Prostate gland (tissue), 2 donors: ENCODE data around the gene ARHGAP6. TPM values are rescaled to one million over a fixed set of nuclear protein-coding genes. Genes with fewer than 3 reads are reported as not detected.

Experiments
- DNase-seq: peaks from one replicate; pipeline ENCODE4 v3.0.0-alpha.2; 2019; ENCODE audit warnings: low spot score
- H3K27ac ChIP-seq, 2 donors: fragments of 200-600 bp; sonication (generic); 2 replicates each; pipeline ENCODE4 v1.5.1; 2017 to 2019
- H3K27me3 ChIP-seq: fragments of 200-600 bp; sonication (generic); replicated peaks from 2 replicates; pipeline ENCODE4 v1.5.1; 2019; ENCODE audit not compliant: insufficient read depth
- H3K36me3 ChIP-seq, 2 donors: fragments of 200-600 bp; sonication (generic); 1 replicate in 1 of 2; 2 replicates in 1 of 2; pipeline versions ENCODE4 v1.5.1 to v1.8.1; 2017 to 2019
- H3K4me1 ChIP-seq: fragments of 200-600 bp; sonication (generic); replicated peaks from 2 replicates; pipeline ENCODE4 v1.5.1; 2019
- H3K4me3 ChIP-seq, 2 donors: fragments of 200-600 bp; sonication (generic); 2 replicates each; pipeline ENCODE4 v1.5.1; 2017 to 2019
- H3K9me3 ChIP-seq: fragments of 200-600 bp; sonication (generic); 2 replicates; pipeline ENCODE4 v1.5.1; 2017
- CTCF ChIP-seq, 4 experiments: fragments of 200-600 bp in 2 of 4; fragments of 450-650 bp in 2 of 4; sonication (generic) in 2 of 4; IDR thresholded peaks; 1 replicate in 3 of 4; 2 replicates in 1 of 4; pipeline ENCODE4 v1.5.1; 2016 to 2019; ENCODE audit warnings: antibody characterized with exemption in 4 of 4, mild to moderate bottlenecking in 2 of 4, moderate library complexity in 2 of 4
- POLR2A ChIP-seq: fragments of 450-650 bp; IDR thresholded peaks from one replicate; pipeline ENCODE4 v1.6.1; 2016; ENCODE audit warnings: antibody characterized with exemption, mild to moderate bottlenecking
- POLR2AphosphoS5 ChIP-seq: sonication (generic); formaldehyde crosslinking; IDR thresholded peaks from one replicate; pipeline ENCODE4 v1.6.1; 2017; ENCODE audit warnings: antibody characterized with exemption
- WGBS: methylation state at CpG from one replicate; pipeline ENCODE4 v1.1.5; 2018; 5-methylcytosine and 5-hydroxymethylcytosine counted together
- intact Hi-C: fragments of 100-400 bp; cut with DNase I; formaldehyde crosslinking; loops from one replicate; pipeline ENCODE4 v1.14.2; 2022
- total RNA-seq, 2 donors: library from RNA; depleted of rRNA; stranded (reverse); fragments of >200 nt; gene quantifications; one replicate each; pipeline ENCODE4 v1.1.0, GENCODE V29; 2016

ARHGAP6 gene
- total RNA-seq, 2 donors from 2014 or later: 72.6 to 73.7 TPM

- no peak overlapping the region for H3K27ac ChIP-seq
- intact Hi-C loops: loop anchor here (2.0 kb wide), 1 partner anchor 947 kb away; no protein-coding TSS in a partner anchor
- H3K4me1 ChIP-seq: no peaks in the 10 kb centered on the region
- no peak overlapping the region for H3K4me3 ChIP-seq
- H3K36me3 ChIP-seq: no peaks in the 10 kb centered on the region
- WGBS: 65% methylated on average over 2 of the region's 2 CpGs
- no peaks in the 10 kb centered on the region for H3K27me3 ChIP-seq
- TF ChIP-seq POLR2AphosphoS5 (no peak), CTCF (IDR thresholded peaks at IDR 0.05) (no peak), POLR2A (no peak)
- no peak for DNase-seq
- no peaks in the 10 kb centered on the region for H3K9me3 ChIP-seq
These were observed 530.0 kb downstream of the ARHGAP6 start for GRCh38 chrX:11135564-11136185.

- DNase-seq: no peak
- H3K4me3 ChIP-seq: no peak overlapping the region
- H3K27me3 ChIP-seq: no peaks in the 10 kb centered on the region
- intact Hi-C loops: no loop called here
- no peaks in the 10 kb centered on the region for H3K9me3 ChIP-seq
- no peaks in the 10 kb centered on the region for H3K4me1 ChIP-seq
- TF ChIP-seq CTCF (IDR thresholded peaks at IDR 0.05): no peak
- TF ChIP-seq POLR2AphosphoS5: no peak
- no peak for TF ChIP-seq POLR2A
- H3K36me3 ChIP-seq: no peaks in the 10 kb centered on the region
- no peak overlapping the region for H3K27ac ChIP-seq
These were observed 534.6 kb downstream of the ARHGAP6 start for GRCh38 chrX:11131146-11131545.

- Histone ChIP-seq H3K4me1 (no peaks in the 10 kb centered on the region), H3K36me3 (no peaks in the 10 kb centered on the region), H3K9me3 (no peaks in the 10 kb centered on the region), H3K4me3 (no peak overlapping the region), H3K27me3 (no peaks in the 10 kb centered on the region), H3K27ac (no peak overlapping the region)
- DNase-seq: no peak
- TF ChIP-seq CTCF (IDR thresholded peaks at IDR 0.05): no peak
- TF ChIP-seq POLR2A: no peak
- TF ChIP-seq POLR2AphosphoS5: no peak
- intact Hi-C loops: no loop called here
- WGBS: 97% methylated on average over 3 of the region's 3 CpGs
These were observed 535.6 kb downstream of the ARHGAP6 start for GRCh38 chrX:11130136-11130535.

- Histone ChIP-seq H3K27me3 (no peaks in the 10 kb centered on the region), H3K4me3 (no peak overlapping the region), H3K36me3 (no peaks in the 10 kb centered on the region), H3K9me3 (no peaks in the 10 kb centered on the region), H3K27ac (no peak overlapping the region), H3K4me1 (no peaks in the 10 kb centered on the region)
- no peak for TF ChIP-seq CTCF (IDR thresholded peaks at IDR 0.05)
- no peak for TF ChIP-seq POLR2A
- no peak for TF ChIP-seq POLR2AphosphoS5
- intact Hi-C loops: no loop called here
- 51% methylated on average over 5 of the region's 5 CpGs for whole genome bisulfite sequencing
- DNase-seq: no peak
These were observed 536.1 kb downstream of the ARHGAP6 start for GRCh38 chrX:11129534-11130105.

GRCh38 chrX:11125060-11125459, 540.7 kb downstream of the ARHGAP6 start:
- Histone ChIP-seq H3K27ac (no peak overlapping the region), H3K4me3 (no peak overlapping the region), H3K9me3 (no peaks in the 10 kb centered on the region), H3K4me1 (no peaks in the 10 kb centered on the region), H3K27me3 (no peaks in the 10 kb centered on the region), H3K36me3 (no peaks in the 10 kb centered on the region)
- TF ChIP-seq CTCF (IDR thresholded peaks at IDR 0.05): no peak
- no peak for TF ChIP-seq POLR2AphosphoS5
- no peak for TF ChIP-seq POLR2A
- whole genome bisulfite sequencing: 64% methylated on average over 5 of the region's 5 CpGs
- intact Hi-C loops: no loop called here
- DNase-seq: no peak
